ENCODE data around the gene EFNA2.

DNA sequence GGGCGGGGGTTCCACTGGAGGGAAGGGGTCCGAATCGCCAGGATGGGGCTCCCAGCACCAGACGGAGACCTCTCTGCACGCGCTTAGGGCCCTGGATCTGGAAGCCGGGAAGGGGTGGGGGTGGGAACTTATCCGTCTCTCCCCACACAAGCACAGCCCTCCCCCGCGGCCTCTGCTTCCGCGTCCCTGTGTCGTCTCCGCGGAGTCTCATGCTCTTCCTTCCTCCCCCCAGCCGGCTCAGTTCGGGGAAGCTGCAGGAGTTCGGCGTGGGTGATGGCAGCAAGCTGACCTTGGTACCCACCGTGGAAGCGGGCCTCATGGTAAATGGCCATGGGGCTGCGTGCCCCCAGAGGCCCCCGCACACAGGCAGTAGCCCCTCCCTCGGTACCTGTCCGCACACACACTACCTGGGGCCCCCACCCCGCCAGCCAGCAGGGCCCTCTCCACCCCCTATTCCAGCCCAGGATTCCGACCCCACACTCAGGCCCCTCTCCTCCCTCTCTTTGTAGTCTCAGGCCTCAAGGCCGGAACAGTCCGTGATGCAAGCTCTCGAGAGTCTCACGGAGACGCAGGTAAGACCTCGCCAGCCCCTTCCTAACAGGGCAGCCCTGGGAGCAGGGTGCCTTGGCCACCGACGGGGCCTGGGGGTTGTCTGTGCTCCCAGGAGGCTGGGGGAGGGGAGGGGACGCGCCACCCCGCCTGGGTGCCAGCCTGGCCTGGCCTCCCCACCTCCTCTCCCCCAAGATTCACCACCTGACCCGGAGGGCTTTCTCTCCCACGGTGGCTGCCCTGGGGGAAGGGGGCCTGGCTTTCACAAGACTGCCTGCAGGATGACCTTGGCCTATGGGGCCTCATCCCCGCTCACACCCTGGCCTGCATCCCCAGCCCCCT is 34.1 kb upstream of the EFNA2 start:
- TF ChIP-seq BACH1 (IDR thresholded peaks at IDR 0.05; ENCODE audit: low read length) (no peak), POLR2AphosphoS5 (IDR thresholded peaks at IDR 0.05; ENCODE audit: low read depth, low read length) (peak; percentile 33; the same call in 1 of the 2 replicates), SIN3A (conservative IDR thresholded peaks at IDR 0.05 in 1 of 2, IDR thresholded peaks at IDR 0.05 in 1 of 2; ENCODE audit: low read depth in 1 of 2, low read length in 2 of 2) (no peak; a peak in 1 of 4 replicates), CTCF (IDR thresholded peaks at IDR 0.05; ENCODE audit: control extremely low read depth in 1 of 3, insufficient read depth in 1 of 3, low read depth in 1 of 3, low read length in 3 of 3) (no peak), YY1 (IDR thresholded peaks at IDR 0.05; ENCODE audit: low read depth, low read length) (no peak)
- TF ChIP-seq, protein P1, sequence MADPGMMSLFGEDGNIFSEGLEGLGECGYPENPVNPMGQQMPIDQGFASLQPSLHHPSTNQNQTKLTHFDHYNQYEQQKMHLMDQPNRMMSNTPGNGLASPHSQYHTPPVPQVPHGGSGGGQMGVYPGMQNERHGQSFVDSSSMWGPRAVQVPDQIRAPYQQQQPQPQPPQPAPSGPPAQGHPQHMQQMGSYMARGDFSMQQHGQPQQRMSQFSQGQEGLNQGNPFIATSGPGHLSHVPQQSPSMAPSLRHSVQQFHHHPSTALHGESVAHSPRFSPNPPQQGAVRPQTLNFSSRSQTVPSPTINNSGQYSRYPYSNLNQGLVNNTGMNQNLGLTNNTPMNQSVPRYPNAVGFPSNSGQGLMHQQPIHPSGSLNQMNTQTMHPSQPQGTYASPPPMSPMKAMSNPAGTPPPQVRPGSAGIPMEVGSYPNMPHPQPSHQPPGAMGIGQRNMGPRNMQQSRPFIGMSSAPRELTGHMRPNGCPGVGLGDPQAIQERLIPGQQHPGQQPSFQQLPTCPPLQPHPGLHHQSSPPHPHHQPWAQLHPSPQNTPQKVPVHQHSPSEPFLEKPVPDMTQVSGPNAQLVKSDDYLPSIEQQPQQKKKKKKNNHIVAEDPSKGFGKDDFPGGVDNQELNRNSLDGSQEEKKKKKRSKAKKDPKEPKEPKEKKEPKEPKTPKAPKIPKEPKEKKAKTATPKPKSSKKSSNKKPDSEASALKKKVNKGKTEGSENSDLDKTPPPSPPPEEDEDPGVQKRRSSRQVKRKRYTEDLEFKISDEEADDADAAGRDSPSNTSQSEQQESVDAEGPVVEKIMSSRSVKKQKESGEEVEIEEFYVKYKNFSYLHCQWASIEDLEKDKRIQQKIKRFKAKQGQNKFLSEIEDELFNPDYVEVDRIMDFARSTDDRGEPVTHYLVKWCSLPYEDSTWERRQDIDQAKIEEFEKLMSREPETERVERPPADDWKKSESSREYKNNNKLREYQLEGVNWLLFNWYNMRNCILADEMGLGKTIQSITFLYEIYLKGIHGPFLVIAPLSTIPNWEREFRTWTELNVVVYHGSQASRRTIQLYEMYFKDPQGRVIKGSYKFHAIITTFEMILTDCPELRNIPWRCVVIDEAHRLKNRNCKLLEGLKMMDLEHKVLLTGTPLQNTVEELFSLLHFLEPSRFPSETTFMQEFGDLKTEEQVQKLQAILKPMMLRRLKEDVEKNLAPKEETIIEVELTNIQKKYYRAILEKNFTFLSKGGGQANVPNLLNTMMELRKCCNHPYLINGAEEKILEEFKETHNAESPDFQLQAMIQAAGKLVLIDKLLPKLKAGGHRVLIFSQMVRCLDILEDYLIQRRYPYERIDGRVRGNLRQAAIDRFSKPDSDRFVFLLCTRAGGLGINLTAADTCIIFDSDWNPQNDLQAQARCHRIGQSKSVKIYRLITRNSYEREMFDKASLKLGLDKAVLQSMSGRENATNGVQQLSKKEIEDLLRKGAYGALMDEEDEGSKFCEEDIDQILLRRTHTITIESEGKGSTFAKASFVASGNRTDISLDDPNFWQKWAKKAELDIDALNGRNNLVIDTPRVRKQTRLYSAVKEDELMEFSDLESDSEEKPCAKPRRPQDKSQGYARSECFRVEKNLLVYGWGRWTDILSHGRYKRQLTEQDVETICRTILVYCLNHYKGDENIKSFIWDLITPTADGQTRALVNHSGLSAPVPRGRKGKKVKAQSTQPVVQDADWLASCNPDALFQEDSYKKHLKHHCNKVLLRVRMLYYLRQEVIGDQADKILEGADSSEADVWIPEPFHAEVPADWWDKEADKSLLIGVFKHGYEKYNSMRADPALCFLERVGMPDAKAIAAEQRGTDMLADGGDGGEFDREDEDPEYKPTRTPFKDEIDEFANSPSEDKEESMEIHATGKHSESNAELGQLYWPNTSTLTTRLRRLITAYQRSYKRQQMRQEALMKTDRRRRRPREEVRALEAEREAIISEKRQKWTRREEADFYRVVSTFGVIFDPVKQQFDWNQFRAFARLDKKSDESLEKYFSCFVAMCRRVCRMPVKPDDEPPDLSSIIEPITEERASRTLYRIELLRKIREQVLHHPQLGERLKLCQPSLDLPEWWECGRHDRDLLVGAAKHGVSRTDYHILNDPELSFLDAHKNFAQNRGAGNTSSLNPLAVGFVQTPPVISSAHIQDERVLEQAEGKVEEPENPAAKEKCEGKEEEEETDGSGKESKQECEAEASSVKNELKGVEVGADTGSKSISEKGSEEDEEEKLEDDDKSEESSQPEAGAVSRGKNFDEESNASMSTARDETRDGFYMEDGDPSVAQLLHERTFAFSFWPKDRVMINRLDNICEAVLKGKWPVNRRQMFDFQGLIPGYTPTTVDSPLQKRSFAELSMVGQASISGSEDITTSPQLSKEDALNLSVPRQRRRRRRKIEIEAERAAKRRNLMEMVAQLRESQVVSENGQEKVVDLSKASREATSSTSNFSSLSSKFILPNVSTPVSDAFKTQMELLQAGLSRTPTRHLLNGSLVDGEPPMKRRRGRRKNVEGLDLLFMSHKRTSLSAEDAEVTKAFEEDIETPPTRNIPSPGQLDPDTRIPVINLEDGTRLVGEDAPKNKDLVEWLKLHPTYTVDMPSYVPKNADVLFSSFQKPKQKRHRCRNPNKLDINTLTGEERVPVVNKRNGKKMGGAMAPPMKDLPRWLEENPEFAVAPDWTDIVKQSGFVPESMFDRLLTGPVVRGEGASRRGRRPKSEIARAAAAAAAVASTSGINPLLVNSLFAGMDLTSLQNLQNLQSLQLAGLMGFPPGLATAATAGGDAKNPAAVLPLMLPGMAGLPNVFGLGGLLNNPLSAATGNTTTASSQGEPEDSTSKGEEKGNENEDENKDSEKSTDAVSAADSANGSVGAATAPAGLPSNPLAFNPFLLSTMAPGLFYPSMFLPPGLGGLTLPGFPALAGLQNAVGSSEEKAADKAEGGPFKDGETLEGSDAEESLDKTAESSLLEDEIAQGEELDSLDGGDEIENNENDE (IDR thresholded peaks at IDR 0.05; ENCODE audit: insufficient replicate concordance, low read length): no peak
